Stimulated activated naive CD4-positive, alpha-beta T cell (primary cell): ENCODE results near the gene ZNF532.
A peak's percentile ranks its signal among the peaks of the same experiment; 100 is the strongest.
"Not testable (repeated sequence)": the region's sequence is repeated elsewhere in the genome, so short reads cannot be mapped to it uniquely, and the experiment has no call there.

ENCODE experiments used
- DNase-seq, 6 experiments: peaks; one replicate each; lab custom pipeline; 2025; lab: John Stamatoyannopoulos, UW

ZNF532 gene

GRCh38 chr18:58847383-58848071, 17.1 kb upstream of the ZNF532 start:
- no peak for DNase-seq

- no peak for DNase-seq
Observed at GRCh38 chr18:58848685-58849084, 16.0 kb upstream of the ZNF532 start.

GRCh38 chr18:58850786-58851469, 13.7 kb upstream of the ZNF532 start:
- DNase-seq = no peak

GRCh38 chr18:58851856-58852255, 12.8 kb upstream of the ZNF532 start:
- DNase-seq = no peak

GRCh38 chr18:58852629-58853028, 12.0 kb upstream of the ZNF532 start:
- no peak for DNase-seq

- no peak for DNase-seq
Observed at GRCh38 chr18:58853561-58853960, 11.1 kb upstream of the ZNF532 start.

- DNase-seq = not testable (repeated sequence)
Observed at GRCh38 chr18:58855521-58855920, 9.2 kb upstream of the ZNF532 start.

- no peak for DNase-seq
Observed at GRCh38 chr18:58856881-58857280, 7.8 kb upstream of the ZNF532 start.

- DNase-seq = no peak
Observed at GRCh38 chr18:58858591-58859468, 5.8 kb upstream of the ZNF532 start.

- no peak for DNase-seq
Observed at GRCh38 chr18:58859907-58860306, 4.8 kb upstream of the ZNF532 start.

GRCh38 chr18:58860747-58861231, 3.9 kb upstream of the ZNF532 start:
- no peak for DNase-seq

- no peak for DNase-seq
Observed at GRCh38 chr18:58861353-58861752, 3.3 kb upstream of the ZNF532 start.

GRCh38 chr18:58861861-58862301, 2.8 kb upstream of the ZNF532 start:
- no peak for DNase-seq

- DNase-seq = no peak
Observed at GRCh38 chr18:58862356-58862755, 2.3 kb upstream of the ZNF532 start.

- DNase-seq = peak in 3 of 6 experiments; percentile 2 to 26 (median 24)
Observed at GRCh38 chr18:58862851-58863538, 1.7 kb upstream of the ZNF532 start.

- peak in 4 of 6 experiments; percentile 3 to 18 (median 12) for DNase-seq
Observed at GRCh38 chr18:58863539-58864145, 1.0 kb upstream of the ZNF532 start.

GRCh38 chr18:58865033-58865590, 435 bp downstream of the ZNF532 start:
- DNase-seq = no peak

- no peak for DNase-seq
Observed at GRCh38 chr18:58865701-58866065, 1.0 kb downstream of the ZNF532 start.

- no peak for DNase-seq
Observed at GRCh38 chr18:58866066-58866772, 1.5 kb downstream of the ZNF532 start.

GRCh38 chr18:58866773-58867150, 2.1 kb downstream of the ZNF532 start:
- DNase-seq = no peak
